ENCODE data around the gene CTF1. TPM values are rescaled to one million over a fixed set of nuclear protein-coding genes. Genes with fewer than 3 reads are reported as not detected.

CTF1 gene
- total RNA-seq, 1 experiment from 2014 or later, result 1.4 TPM

- peak overlapping the region; percentile 65 to 77 for H3K4me3 ChIP-seq (replicated peaks in 1 of 2; ENCODE audit: low read depth in 1 of 2, low read length in 2 of 2)
Measured at GRCh38 chr16:30950516-30951065, 54.2 kb downstream of the CTF1 start.

More at GRCh38 chr16:30950516-30951065, 54.2 kb downstream of the CTF1 start:
- ChIA-PET RAD21 (ENCODE audit: low non-redundant PET in 1 of 2, low total read pairs in 2 of 2, uncharacterized antibody in 2 of 2, unreplicated experiment in 2 of 2) (no interaction called here), CTCF (interaction anchor here (1.0 kb wide), 1 partner anchor 11 kb away, joined by 3 read pairs; no protein-coding TSS in a partner anchor), POLR2A (interaction anchor here (0.9 kb wide), 1 partner anchor 167 kb away, joined by 3 read pairs; the partner anchor contains the start of gene KAT8)
- intact Hi-C loops (cut with micrococcal nuclease), result loop anchor here (10.0 kb wide), 2 partner anchors 144 to 494 kb away; partner anchors contain the start of genes VKORC1 and ZNF843
- TF ChIP-seq JUND (IDR thresholded peaks at IDR 0.05) (no peak), TCF7L2 (IDR thresholded peaks at IDR 0.05; ENCODE audit: borderline replicate concordance, extremely low read depth, insufficient read depth, insufficient read length) (no peak), ZFX (IDR thresholded peaks at IDR 0.05) (no peak), SRF (IDR thresholded peaks at IDR 0.05; ENCODE audit: low read depth) (no peak), MAX (IDR thresholded peaks at IDR 0.05) (no peak), ZNF274 (IDR thresholded peaks at IDR 0.05; ENCODE audit: low read depth, low read length) (no peak), REST (IDR thresholded peaks at IDR 0.05; ENCODE audit: low read depth) (no peak), FOSL1 (IDR thresholded peaks at IDR 0.05; ENCODE audit: low read depth) (no peak), SP1 (IDR thresholded peaks at IDR 0.05; ENCODE audit: low read depth) (no peak), EZH2 (IDR thresholded peaks at IDR 0.05) (no peak), ZBTB33 (IDR thresholded peaks at IDR 0.05; ENCODE audit: extremely low read depth, insufficient replicate concordance, low read length) (no peak), EZH2phosphoT487 (IDR thresholded peaks at IDR 0.05; ENCODE audit: borderline replicate concordance) (no peak), POLR2A (IDR thresholded peaks at IDR 0.05; ENCODE audit: borderline replicate concordance, extremely low read depth, insufficient read depth, insufficient read length) (no peak), ATF3 (IDR thresholded peaks at IDR 0.05) (no peak)
- Histone ChIP-seq H3K36me3 (ENCODE audit: control insufficient read depth in 1 of 2, insufficient read depth in 2 of 2, low read length in 2 of 2) (peaks cover 0 to 6% of the 10 kb centered on the region in 2 experiments; a peak in 1 of 4 replicates), H3K4me1 (ENCODE audit: control insufficient read depth in 1 of 2, insufficient read depth in 2 of 2, low read length in 2 of 2) (peaks cover 21 to 43% of the 10 kb centered on the region in 2 experiments), H3K9me3 (ENCODE audit: control insufficient read depth in 1 of 2, insufficient read depth in 1 of 2, low read depth in 1 of 2, low read length in 2 of 2) (no peaks in the 10 kb centered on the region), H3K27me3 (ENCODE audit: insufficient read depth, low read length) (no peaks in the 10 kb centered on the region), H4K20me1 (ENCODE audit: insufficient read depth) (no peaks in the 10 kb centered on the region), H3K9ac (ENCODE audit: low read length) (peak overlapping the region; percentile 82; the same call in 1 of the 2 replicates), H3K4me2 (ENCODE audit: low read length) (peak overlapping the region; percentile 99), H2AFZ (ENCODE audit: low read depth, low read length, poor library complexity, severe bottlenecking) (no peak overlapping the region), H3K9me2 (ENCODE audit: insufficient read depth) (no peaks in the 10 kb centered on the region), H3K27ac (ENCODE audit: low read depth, low read length) (peak overlapping the region; percentile 96), H3K79me2 (ENCODE audit: insufficient read depth, low read length) (peaks cover 3% of the 10 kb centered on the region; the same call in 1 of the 2 replicates)
- no peak for ATAC-seq
- DNase-seq (ENCODE audit: low read depth, low spot score), result no peak
- BruUV-seq (replicated peaks), result TSS peak; percentile 40

Measured in HCT116 (cell line).